Gastrocnemius medialis (tissue), 4 donors: ENCODE measurements around the gene TMEM266. TPM values are rescaled to one million over a fixed set of nuclear protein-coding genes. Genes with fewer than 3 reads are reported as not detected.
A peak's percentile ranks its signal among the peaks of the same experiment; 100 is the strongest.
"Not testable (repeated sequence)": the region's sequence is repeated elsewhere in the genome, so short reads cannot be mapped to it uniquely, and the experiment has no call there.

Source experiments
- ATAC-seq, 2 donors: fragments of 150-250 bp; one replicate each; pipeline ENCODE4 v1.9.1; 2016
- DNase-seq, 2 donors: peaks; one replicate each; pipeline ENCODE4 v3.0.0-alpha.2; 2019
- H3K27ac ChIP-seq, 4 donors: fragments of 200-600 bp; sonication (generic); 1 replicate in 1 of 4; 2 replicates in 3 of 4; pipeline ENCODE4 v1.5.1; 2016 to 2018; ENCODE audit warnings: mild to moderate bottlenecking in 2 of 4, moderate library complexity in 1 of 4
- H3K27me3 ChIP-seq, 3 donors: fragments of 200-600 bp; sonication (generic) in 2 of 3; 1 replicate in 1 of 3; 2 replicates in 2 of 3; pipeline versions ENCODE4 v1.5.1 to v1.6.0; 2016 to 2019; ENCODE audit warnings: mild to moderate bottlenecking in 1 of 3, moderate library complexity in 1 of 3
- H3K36me3 ChIP-seq, 2 donors: fragments of 200-600 bp; sonication (generic) in 1 of 2; one replicate each; pipeline ENCODE4 v1.5.1; 2017 to 2018
- H3K4me1 ChIP-seq, 2 donors: fragments of 200-600 bp; sonication (generic) in 1 of 2; one replicate each; pipeline ENCODE4 v1.5.1; 2016 to 2017; ENCODE audit warnings: mild to moderate bottlenecking in 2 of 2
- H3K4me3 ChIP-seq, 4 donors: fragments of 200-600 bp; sonication (generic) in 3 of 4; 1 replicate in 1 of 4; 2 replicates in 3 of 4; pipeline ENCODE4 v1.5.1; 2016 to 2019; ENCODE audit warnings: mild to moderate bottlenecking in 2 of 4
- H3K9me3 ChIP-seq, 3 donors: fragments of 200-600 bp; sonication (generic) in 2 of 3; 1 replicate in 1 of 3; 2 replicates in 2 of 3; pipeline ENCODE4 v1.5.1; 2016 to 2019
- POLR2A ChIP-seq, 2 donors: fragments of 450-650 bp; IDR thresholded peaks; one replicate each; pipeline ENCODE4 v1.6.1; 2017; ENCODE audit warnings: antibody characterized with exemption in 2 of 2, mild to moderate bottlenecking in 2 of 2, moderate library complexity in 2 of 2
- in situ Hi-C, 4 donors: fragments of 200-750 bp; cut with MboI; loops; one replicate each; pipeline versions ENCODE4 v1.15.0 to v1.8.0; 2017; ENCODE audit warnings: low sequenced_read_pairs in 4 of 4
- intact Hi-C: fragments of 100-400 bp; cut with DNase I; formaldehyde crosslinking; loops from one replicate; pipeline ENCODE4 v1.15.1; 2023; ENCODE audit warnings: low total_unique reads
- total RNA-seq, 4 donors: library from RNA; depleted of rRNA; stranded (reverse); fragments of >200 nt; gene quantifications; one replicate each; pipeline versions ENCODE4 v1.1.0 to v1.2.3, GENCODE V29; 2016
- TF ChIP-seq, protein P1 (sequence below), 5 experiments: fragments of 450-650 bp in 3 of 5; fragments of 200-600 bp in 2 of 5; sonication (generic) in 2 of 5; IDR thresholded peaks in 4 of 5; conservative IDR thresholded peaks in 1 of 5; 1 replicate in 4 of 5; 2 replicates in 1 of 5; pipeline ENCODE4 v1.5.1; 2016 to 2019; ENCODE audit warnings: antibody characterized with exemption in 5 of 5, mild to moderate bottlenecking in 3 of 5, moderate library complexity in 3 of 5

TMEM266 gene
- total RNA-seq, 4 donors from 2014 or later: 3.6 to 17.1 (median 11.7) TPM

GRCh38 chr15:76038512-76038911 lies 21.3 kb upstream of the TMEM266 start:
- ATAC-seq: no peak
- H3K4me1 ChIP-seq: no peaks in the 10 kb centered on the region
- H3K9me3 ChIP-seq: no peaks in the 10 kb centered on the region
- no peak for DNase-seq
- no peak overlapping the region for H3K4me3 ChIP-seq
- intact Hi-C loops (no loop called here), in situ Hi-C loops (no loop called here)
- H3K36me3 ChIP-seq: no peaks in the 10 kb centered on the region
- TF ChIP-seq, protein P1, sequence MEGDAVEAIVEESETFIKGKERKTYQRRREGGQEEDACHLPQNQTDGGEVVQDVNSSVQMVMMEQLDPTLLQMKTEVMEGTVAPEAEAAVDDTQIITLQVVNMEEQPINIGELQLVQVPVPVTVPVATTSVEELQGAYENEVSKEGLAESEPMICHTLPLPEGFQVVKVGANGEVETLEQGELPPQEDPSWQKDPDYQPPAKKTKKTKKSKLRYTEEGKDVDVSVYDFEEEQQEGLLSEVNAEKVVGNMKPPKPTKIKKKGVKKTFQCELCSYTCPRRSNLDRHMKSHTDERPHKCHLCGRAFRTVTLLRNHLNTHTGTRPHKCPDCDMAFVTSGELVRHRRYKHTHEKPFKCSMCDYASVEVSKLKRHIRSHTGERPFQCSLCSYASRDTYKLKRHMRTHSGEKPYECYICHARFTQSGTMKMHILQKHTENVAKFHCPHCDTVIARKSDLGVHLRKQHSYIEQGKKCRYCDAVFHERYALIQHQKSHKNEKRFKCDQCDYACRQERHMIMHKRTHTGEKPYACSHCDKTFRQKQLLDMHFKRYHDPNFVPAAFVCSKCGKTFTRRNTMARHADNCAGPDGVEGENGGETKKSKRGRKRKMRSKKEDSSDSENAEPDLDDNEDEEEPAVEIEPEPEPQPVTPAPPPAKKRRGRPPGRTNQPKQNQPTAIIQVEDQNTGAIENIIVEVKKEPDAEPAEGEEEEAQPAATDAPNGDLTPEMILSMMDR (IDR thresholded peaks at IDR 0.05 in 4 of 5, conservative IDR thresholded peaks at IDR 0.05 in 1 of 5): no peak
- no peak for TF ChIP-seq POLR2A (IDR thresholded peaks at IDR 0.05)
- no peaks in the 10 kb centered on the region for H3K27me3 ChIP-seq
- no peak overlapping the region for H3K27ac ChIP-seq

- peaks cover 5 to 11% of the 10 kb centered on the region in 2 donors for H3K4me1 ChIP-seq
- DNase-seq, H3K27me3 ChIP-seq, H3K36me3 ChIP-seq, intact Hi-C loops, H3K27ac ChIP-seq, H3K9me3 ChIP-seq, H3K4me3 ChIP-seq, ATAC-seq: not testable (repeated sequence)
- in situ Hi-C loops: loop anchor here in 3 of 4 donors (5.0 to 10.0 kb wide), 3 partner anchors 78 to 88 kb away; no protein-coding TSS in a partner anchor
Observed at GRCh38 chr15:76054201-76054600, 5.6 kb upstream of the TMEM266 start.

DNA sequence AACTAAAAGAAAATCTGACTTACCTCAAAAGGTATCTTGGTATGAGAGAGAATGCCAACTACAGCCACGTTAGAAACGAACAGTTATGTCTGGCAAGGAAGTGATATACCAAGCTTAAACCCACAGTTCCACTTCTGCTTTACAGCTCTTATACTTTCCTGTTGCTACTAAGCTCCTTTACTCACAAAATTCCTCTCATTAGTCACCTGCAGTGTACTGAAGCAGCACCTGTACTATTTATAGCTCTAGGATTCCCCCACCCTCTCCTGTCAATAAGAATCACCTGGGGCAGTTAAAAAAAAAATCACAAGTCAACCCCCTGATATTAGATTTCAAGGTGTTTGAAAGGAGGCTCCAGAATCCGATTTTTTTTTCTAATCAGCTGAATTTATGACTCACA lies 2.9 kb upstream of the TMEM266 start:
- ATAC-seq (no peak), DNase-seq (no peak)
- Histone ChIP-seq H3K9me3 (no peaks in the 10 kb centered on the region), H3K27me3 (peaks cover 0 to 3% (median 0%) of the 10 kb centered on the region in 3 donors), H3K27ac (peak overlapping the region in 2 of 4 donors; percentile 3 to 33), H3K4me1 (peaks cover 5 to 17% of the 10 kb centered on the region in 2 donors), H3K4me3 (peak overlapping the region in 3 of 4 donors; percentile 14 to 46 (median 24)), H3K36me3 (no peaks in the 10 kb centered on the region)
- intact Hi-C loops (loop anchor here (1.0 kb wide), 1 partner anchor 82 kb away; no protein-coding TSS in a partner anchor), in situ Hi-C loops (loop anchor here in 2 of 4 donors (5.0 to 10.0 kb wide), 2 partner anchors 78 to 80 kb away; no protein-coding TSS in a partner anchor)
- TF ChIP-seq, protein P1 (IDR thresholded peaks at IDR 0.05 in 4 of 5, conservative IDR thresholded peaks at IDR 0.05 in 1 of 5): no peak
- no peak for TF ChIP-seq POLR2A (IDR thresholded peaks at IDR 0.05)

DNA sequence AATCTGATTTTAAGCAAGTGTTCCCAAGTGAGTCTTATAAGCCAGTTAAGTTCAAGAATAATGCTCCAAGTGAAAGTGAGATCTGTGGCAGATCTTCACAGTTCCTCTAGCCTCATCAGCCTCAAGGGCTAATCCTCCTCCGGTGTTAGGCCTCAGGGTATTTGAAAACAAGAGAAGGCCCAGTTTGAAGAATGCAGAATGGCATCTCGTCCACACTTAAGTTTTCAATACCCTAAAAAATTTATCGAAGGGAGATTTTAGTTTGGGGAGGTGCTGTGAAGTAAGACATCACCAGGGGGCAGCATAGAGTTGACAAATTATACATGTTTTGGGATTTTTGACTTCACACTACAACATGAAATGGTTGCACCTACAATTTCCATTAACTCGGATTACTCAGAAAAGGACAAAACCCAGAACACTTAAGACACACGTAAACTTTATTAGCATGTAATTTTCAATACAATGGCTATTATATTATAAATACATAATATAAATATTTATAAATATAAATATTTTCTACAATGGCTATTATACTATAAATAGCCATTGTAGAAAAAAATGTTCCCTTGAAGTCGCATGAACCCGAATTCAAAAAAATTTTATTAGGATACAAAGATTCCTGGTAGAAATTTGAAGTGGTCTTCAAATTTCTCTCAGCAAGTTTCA lies 2.3 kb upstream of the TMEM266 start:
- intact Hi-C loops: loop anchor here (1.0 kb wide), 1 partner anchor 82 kb away; no protein-coding TSS in a partner anchor
- H3K36me3 ChIP-seq: no peaks in the 10 kb centered on the region
- peaks cover 5 to 17% of the 10 kb centered on the region in 2 donors for H3K4me1 ChIP-seq
- H3K27me3 ChIP-seq: peaks cover 0 to 3% (median 0%) of the 10 kb centered on the region in 3 donors
- DNase-seq: no peak
- ATAC-seq: no peak
- H3K27ac ChIP-seq: peak overlapping the region in 2 of 4 donors; percentile 3 to 33
- in situ Hi-C loops: loop anchor here in 2 of 4 donors (5.0 to 10.0 kb wide), 2 partner anchors 77 to 80 kb away; no protein-coding TSS in a partner anchor
- no peaks in the 10 kb centered on the region for H3K9me3 ChIP-seq
- H3K4me3 ChIP-seq: peak overlapping the region in 3 of 4 donors; percentile 14 to 46 (median 24)
- no peak for TF ChIP-seq POLR2A (IDR thresholded peaks at IDR 0.05)
- TF ChIP-seq, protein P1 (IDR thresholded peaks at IDR 0.05 in 4 of 5, conservative IDR thresholded peaks at IDR 0.05 in 1 of 5): peak; percentile 42 to 81 (median 68)

DNA sequence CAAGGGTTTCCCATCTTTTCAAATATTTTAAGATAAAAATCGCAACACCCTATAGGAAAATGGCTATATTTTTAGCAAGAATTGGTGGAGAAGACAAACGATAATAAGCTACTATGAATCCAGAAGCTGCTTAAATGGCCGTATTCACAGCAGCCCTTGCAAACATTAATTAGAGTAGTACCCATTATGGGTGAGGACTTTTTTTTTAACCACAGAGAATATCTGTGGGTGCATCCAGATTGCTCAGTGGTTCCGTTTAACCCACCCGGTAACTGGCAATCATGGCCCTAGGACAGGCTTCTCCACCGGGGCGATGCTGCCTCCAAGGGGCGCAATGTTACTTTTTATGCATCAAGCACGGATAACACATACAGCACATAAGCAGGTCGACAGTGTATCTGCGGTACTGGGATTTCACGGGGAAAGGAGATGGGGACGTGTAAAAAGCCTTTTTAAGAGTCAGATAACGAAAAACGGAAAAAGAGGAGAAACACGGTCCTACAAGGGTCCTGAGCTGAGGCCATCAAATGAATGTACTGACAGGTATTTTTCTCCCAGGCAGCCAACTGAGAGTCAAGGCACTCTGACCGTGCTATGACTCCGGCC lies 968 bp upstream of the TMEM266 start:
- intact Hi-C loops (no loop called here), in situ Hi-C loops (loop anchor here in 2 of 4 donors (5.0 to 10.0 kb wide), 2 partner anchors 76 to 78 kb away; no protein-coding TSS in a partner anchor)
- Histone ChIP-seq H3K4me1 (peaks cover 7 to 17% of the 10 kb centered on the region in 2 donors), H3K27ac (peak overlapping the region; percentile 58 to 76 (median 69)), H3K4me3 (peak overlapping the region; percentile 56 to 82 (median 72)), H3K27me3 (peaks cover 0 to 3% (median 0%) of the 10 kb centered on the region in 3 donors), H3K36me3 (no peaks in the 10 kb centered on the region), H3K9me3 (no peaks in the 10 kb centered on the region)
- ATAC-seq (peak; percentile 59 to 69), DNase-seq (peak in 1 of 2 donors; percentile 23)
- TF ChIP-seq POLR2A (IDR thresholded peaks at IDR 0.05): no peak
- TF ChIP-seq, protein P1 (IDR thresholded peaks at IDR 0.05 in 4 of 5, conservative IDR thresholded peaks at IDR 0.05 in 1 of 5): peak in 3 of 5 experiments; percentile 17 to 46 (median 34)
